Left ventricle myocardium inferior (tissue), 1 donor: ENCODE data around the gene MTMR2. TPM values are rescaled to one million over a fixed set of nuclear protein-coding genes. Genes with fewer than 3 reads are reported as not detected.

Experiments
- DNase-seq: peaks from one replicate; pipeline ENCODE4 v3.0.0-alpha.2; 2020
- H3K27ac ChIP-seq: fragments of 200-600 bp; replicated peaks from 2 replicates; pipeline ENCODE4 v1.8.0; 2021
- H3K27me3 ChIP-seq: fragments of 200-600 bp; 2 replicates; pipeline ENCODE4 v1.8.0; 2021; ENCODE audit warnings: low read depth
- H3K36me3 ChIP-seq: fragments of 200-600 bp; 2 replicates; pipeline ENCODE4 v1.8.0; 2021
- H3K4me1 ChIP-seq: fragments of 200-600 bp; 2 replicates; pipeline ENCODE4 v1.8.0; 2021
- H3K4me3 ChIP-seq: fragments of 200-600 bp; 2 replicates; pipeline ENCODE4 v1.8.0; 2021; ENCODE audit warnings: mild to moderate bottlenecking, moderate library complexity
- H3K9me3 ChIP-seq: fragments of 200-600 bp; replicated peaks from 2 replicates; pipeline ENCODE4 v1.8.0; 2021
- CTCF ChIP-seq: fragments of 200-600 bp; IDR thresholded peaks from 2 replicates; pipeline ENCODE4 v1.8.0; 2021; ENCODE audit warnings: antibody characterized with exemption, mild to moderate bottlenecking, borderline replicate concordance
- intact Hi-C: fragments of 100-400 bp; cut with micrococcal nuclease; formaldehyde crosslinking; loops from one replicate; pipeline ENCODE4 v1.11.0; 2022
- total RNA-seq: library from RNA; stranded (reverse); fragmentation: NEBNext Ultra II Directional; extraction: Animal tissue kit (Norgen Biotek cat#: 25700); gene quantifications from one replicate; pipeline ENCODE4 v1.2.1, GENCODE V29; 2021
- donor health status: DM: no; HTN: yes; CAD: no; lungs with severe emphysema.

MTMR2 gene
- total RNA-seq, 1 donor from 2014 or later = 16.7 TPM

- no peak for TF ChIP-seq CTCF
- Histone ChIP-seq H3K9me3 (no peaks in the 10 kb centered on the region), H3K36me3 (no peaks in the 10 kb centered on the region), H3K27me3 (no peaks in the 10 kb centered on the region), H3K4me3 (no peak overlapping the region), H3K4me1 (peaks cover 46% of the 10 kb centered on the region), H3K27ac (no peak overlapping the region)
- no peak for DNase-seq
- intact Hi-C loops = no loop called here
Observed at GRCh38 chr11:95793116-95793515, 130.8 kb downstream of the MTMR2 start.

GRCh38 chr11:95792700-95793099 lies 131.2 kb downstream of the MTMR2 start:
- peaks cover 50% of the 10 kb centered on the region for H3K4me1 ChIP-seq
- H3K27me3 ChIP-seq = no peaks in the 10 kb centered on the region
- no peak overlapping the region for H3K4me3 ChIP-seq
- no peaks in the 10 kb centered on the region for H3K9me3 ChIP-seq
- DNase-seq = no peak
- no peak for TF ChIP-seq CTCF
- intact Hi-C loops = no loop called here
- H3K36me3 ChIP-seq = peaks cover under 1% of the 10 kb centered on the region
- no peak overlapping the region for H3K27ac ChIP-seq

GRCh38 chr11:95792200-95792599 lies 131.7 kb downstream of the MTMR2 start:
- H3K27ac ChIP-seq = no peak overlapping the region
- intact Hi-C loops = no loop called here
- H3K27me3 ChIP-seq = no peaks in the 10 kb centered on the region
- no peak for DNase-seq
- H3K4me1 ChIP-seq = peaks cover 50% of the 10 kb centered on the region
- H3K4me3 ChIP-seq = no peak overlapping the region
- peaks cover 6% of the 10 kb centered on the region for H3K36me3 ChIP-seq
- TF ChIP-seq CTCF = no peak
- no peaks in the 10 kb centered on the region for H3K9me3 ChIP-seq

- no peak for TF ChIP-seq CTCF
- intact Hi-C loops = no loop called here
Observed at GRCh38 chr11:95791709-95792033, 132.2 kb downstream of the MTMR2 start.

GRCh38 chr11:95790933-95791708 lies 132.8 kb downstream of the MTMR2 start:
- H3K4me3 ChIP-seq = peak overlapping the region; percentile 87
- no peak for TF ChIP-seq CTCF
- intact Hi-C loops = no loop called here
- peaks cover 50% of the 10 kb centered on the region for H3K4me1 ChIP-seq
- DNase-seq = peak; percentile 43
- H3K9me3 ChIP-seq = no peaks in the 10 kb centered on the region
- peak overlapping the region; percentile 98 for H3K27ac ChIP-seq
- H3K36me3 ChIP-seq = peaks cover 16% of the 10 kb centered on the region
- no peaks in the 10 kb centered on the region for H3K27me3 ChIP-seq

More at GRCh38 chr11:95791709-95792033, 132.2 kb downstream of the MTMR2 start:
- Histone ChIP-seq H3K27ac (no peak overlapping the region), H3K27me3 (no peaks in the 10 kb centered on the region), H3K4me3 (peak overlapping the region; percentile 87), H3K36me3 (peaks cover 11% of the 10 kb centered on the region), H3K9me3 (no peaks in the 10 kb centered on the region), H3K4me1 (peaks cover 50% of the 10 kb centered on the region)
- DNase-seq = no peak
